B cell (primary cell): ENCODE measurements around the gene HTR3C.
"Not testable (repeated sequence)": the region's sequence is repeated elsewhere in the genome, so short reads cannot be mapped to it uniquely, and the experiment has no call there.

ENCODE experiments used
- CTCF ChIP-seq: fragments of 200-600 bp; IDR thresholded peaks from one replicate; pipeline ENCODE4 v1.8.0; 2022; ENCODE audit warnings: antibody characterized with exemption, mild to moderate bottlenecking
- EZH2 ChIP-seq: IDR thresholded peaks from 2 replicates; pipeline ENCODE4 v1.6.1; 2012; ENCODE audit warnings: borderline replicate concordance, low read depth, mild to moderate bottlenecking, moderate library complexity, low read length; ENCODE audit not compliant: insufficient read depth, poor library complexity, severe bottlenecking

DNA sequence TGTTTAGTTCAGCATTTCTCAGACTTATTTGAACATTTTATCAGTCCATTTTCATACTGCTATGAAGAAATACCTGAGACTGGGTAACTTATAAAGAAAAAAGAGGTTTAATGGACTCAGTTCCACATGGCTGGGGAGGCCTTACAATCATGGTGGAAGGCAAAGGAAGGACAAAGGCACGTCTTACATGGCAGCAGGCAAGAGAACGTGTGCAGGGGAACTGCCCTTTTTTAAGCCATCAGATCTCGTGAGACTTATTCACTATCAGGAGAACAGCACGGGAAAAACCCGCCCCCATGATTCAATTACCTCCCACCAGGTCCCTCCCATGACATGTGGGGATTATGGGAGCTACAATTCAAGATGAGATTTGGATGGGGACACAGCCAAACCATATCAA is 27.6 kb upstream of the HTR3C start:
- not testable (repeated sequence) for TF ChIP-seq CTCF, EZH2
